ENCODE data around the gene PADI2.

Gene PADI2

DNA sequence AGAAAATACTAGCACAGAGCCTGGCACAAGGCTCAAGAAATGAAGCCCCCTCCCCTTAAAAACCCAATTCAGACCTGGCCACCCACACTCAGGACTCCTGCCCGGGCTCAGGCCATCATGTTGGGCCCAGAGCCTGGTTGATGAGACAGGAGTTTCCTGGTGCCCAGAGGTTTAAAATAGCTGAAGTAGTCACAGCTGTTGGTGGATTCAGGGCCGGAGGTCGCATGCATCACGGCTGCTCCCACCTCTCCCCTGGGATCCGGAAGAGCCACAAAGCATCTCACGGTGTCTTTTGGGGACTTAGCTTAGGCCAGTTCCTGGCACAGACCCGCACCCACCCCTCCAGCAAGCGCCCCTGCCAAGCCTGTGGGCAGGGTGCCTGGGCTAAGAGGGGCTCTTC, 2.6 kb upstream of the PADI2 start:
- TF ChIP-seq, protein P1, sequence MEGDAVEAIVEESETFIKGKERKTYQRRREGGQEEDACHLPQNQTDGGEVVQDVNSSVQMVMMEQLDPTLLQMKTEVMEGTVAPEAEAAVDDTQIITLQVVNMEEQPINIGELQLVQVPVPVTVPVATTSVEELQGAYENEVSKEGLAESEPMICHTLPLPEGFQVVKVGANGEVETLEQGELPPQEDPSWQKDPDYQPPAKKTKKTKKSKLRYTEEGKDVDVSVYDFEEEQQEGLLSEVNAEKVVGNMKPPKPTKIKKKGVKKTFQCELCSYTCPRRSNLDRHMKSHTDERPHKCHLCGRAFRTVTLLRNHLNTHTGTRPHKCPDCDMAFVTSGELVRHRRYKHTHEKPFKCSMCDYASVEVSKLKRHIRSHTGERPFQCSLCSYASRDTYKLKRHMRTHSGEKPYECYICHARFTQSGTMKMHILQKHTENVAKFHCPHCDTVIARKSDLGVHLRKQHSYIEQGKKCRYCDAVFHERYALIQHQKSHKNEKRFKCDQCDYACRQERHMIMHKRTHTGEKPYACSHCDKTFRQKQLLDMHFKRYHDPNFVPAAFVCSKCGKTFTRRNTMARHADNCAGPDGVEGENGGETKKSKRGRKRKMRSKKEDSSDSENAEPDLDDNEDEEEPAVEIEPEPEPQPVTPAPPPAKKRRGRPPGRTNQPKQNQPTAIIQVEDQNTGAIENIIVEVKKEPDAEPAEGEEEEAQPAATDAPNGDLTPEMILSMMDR (IDR thresholded peaks at IDR 0.05; ENCODE audit: insufficient read depth, low read depth, low read length, missing control alignments): no peak
- no peak overlapping the region for H3K4me3 ChIP-seq (ENCODE audit: low read length)
- no peak for DNase-seq (ENCODE audit: low read depth)

DNA sequence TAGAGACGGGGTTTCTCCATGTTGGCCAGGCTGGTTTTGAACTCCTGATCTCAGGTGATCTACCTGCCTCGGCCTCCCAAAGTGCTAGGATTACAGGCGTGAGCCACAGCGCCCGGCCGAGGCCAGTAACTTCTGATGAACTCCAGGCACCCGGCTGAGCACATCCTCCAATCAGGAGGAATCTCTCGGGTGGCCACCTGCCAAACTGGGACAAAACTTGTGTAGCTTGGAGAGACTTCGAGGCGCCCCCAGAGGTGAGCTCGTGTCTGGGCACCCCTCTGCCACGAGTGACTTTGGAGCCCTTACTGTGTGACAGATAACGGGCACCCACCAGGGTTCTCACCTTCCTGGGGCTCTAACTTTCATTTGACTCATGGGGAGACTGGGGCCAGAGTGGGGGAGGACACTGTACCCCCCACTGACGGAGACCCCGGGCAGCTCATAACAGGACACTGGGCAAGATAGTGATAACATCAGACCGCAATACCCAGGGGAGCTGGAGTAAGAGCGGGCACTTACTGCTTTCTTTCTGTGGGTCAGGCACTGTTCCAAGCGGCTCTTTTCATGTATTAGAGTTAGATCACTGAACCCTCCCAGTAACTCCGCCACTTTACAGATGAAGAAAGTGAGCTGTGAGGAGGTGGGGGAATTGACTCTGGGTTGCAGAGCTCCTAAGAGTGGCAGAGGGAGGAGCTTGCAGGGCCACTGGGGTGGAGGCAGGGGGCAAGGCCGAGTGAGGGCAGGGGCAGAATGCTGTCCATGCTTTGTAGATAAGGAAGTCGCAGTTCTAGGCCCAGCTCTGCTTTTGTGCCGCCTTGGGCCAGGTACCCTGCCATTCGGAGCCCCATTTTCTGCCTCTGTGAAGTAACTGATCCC, 1.9 kb upstream of the PADI2 start:
- DNase-seq (ENCODE audit: low read depth): no peak
- TF ChIP-seq, protein P1 (IDR thresholded peaks at IDR 0.05; ENCODE audit: insufficient read depth, low read depth, low read length, missing control alignments): no peak
- no peak overlapping the region for H3K4me3 ChIP-seq (ENCODE audit: low read length)

DNA sequence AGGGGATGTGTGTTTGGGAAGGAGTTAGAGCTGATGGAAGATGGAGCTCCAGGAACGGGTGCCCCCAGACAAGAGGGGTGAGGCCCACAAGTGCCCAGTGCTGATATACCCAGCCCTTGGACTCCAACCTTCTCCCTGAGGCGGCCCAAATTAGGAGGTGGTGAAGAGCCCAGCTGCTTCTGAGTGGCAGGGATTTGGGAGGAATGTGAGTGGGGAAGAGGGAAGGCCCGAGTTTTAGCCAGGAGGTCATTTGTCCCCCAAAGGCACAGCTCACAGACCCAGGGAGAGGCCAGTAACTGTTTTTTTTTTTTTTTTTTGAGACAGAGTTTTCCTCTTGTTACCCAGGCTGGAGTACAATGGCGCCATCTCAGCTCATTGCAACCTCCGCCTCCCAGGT, 1.2 kb upstream of the PADI2 start:
- DNase-seq (ENCODE audit: low read depth): no peak
- no peak overlapping the region for H3K4me3 ChIP-seq (ENCODE audit: low read length)
- TF ChIP-seq, protein P1 (IDR thresholded peaks at IDR 0.05; ENCODE audit: insufficient read depth, low read depth, low read length, missing control alignments): no peak

DNA sequence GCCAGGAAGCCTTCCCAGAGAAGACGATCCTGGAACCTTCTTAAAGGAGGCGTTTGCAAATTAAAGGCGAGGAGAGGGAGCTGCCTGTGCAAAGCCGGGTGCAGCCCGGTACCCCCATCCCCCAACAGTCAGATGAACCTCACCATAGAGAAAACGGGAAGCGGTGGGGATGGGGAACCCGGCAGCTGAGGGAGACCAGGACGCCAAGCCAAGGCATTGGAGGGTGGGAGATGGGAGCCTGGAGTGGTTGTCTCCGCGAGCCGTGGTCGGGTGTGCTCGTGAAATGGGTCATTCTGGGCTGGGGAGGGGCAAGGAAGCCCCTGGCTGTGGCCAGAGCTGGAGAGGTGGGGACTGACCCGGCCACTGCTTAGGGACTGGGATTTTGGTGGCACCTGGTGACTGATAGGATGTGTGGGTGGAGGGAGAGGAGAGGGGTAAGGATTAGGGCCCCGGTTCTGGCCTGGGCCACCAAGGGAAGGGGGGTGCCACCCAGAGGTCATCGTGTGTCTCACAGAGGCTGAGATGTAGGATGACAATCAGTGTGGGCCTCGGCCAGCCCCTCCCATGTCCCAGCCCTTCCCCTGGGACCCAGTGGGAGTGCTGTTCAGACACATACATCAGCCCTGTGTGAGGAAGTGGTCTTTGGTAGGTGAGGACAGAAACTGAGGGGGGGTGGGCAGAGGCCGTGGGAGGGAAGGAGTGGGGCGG, 676 bp upstream of the PADI2 start:
- DNase-seq (ENCODE audit: low read depth): no peak
- TF ChIP-seq, protein P1 (IDR thresholded peaks at IDR 0.05; ENCODE audit: insufficient read depth, low read depth, low read length, missing control alignments): no peak
- no peak overlapping the region for H3K4me3 ChIP-seq (ENCODE audit: low read length)

DNA sequence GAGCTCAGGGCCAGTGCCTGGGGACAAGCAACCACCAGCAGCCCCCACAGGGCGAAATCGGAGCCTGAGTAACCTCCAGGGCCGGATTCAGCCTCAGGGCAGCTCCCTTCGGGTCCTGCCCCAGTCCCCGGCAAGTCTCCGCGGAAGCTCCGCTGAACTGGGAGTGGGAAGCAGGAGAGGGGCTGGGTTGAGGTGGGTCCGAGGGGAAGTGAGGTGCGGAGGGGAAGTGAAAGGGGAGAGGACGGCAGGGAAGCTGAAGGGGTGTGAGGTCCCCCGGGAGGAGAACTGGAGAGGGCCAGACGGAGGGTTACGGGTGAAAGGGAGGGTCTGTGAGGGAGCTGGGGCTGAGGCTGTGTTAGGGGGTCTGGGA, 560 bp downstream of the PADI2 start:
- TF ChIP-seq, protein P1 (IDR thresholded peaks at IDR 0.05; ENCODE audit: insufficient read depth, low read depth, low read length, missing control alignments): no peak
- DNase-seq (ENCODE audit: low read depth): no peak
- H3K4me3 ChIP-seq (ENCODE audit: low read length): no peak overlapping the region

DNA sequence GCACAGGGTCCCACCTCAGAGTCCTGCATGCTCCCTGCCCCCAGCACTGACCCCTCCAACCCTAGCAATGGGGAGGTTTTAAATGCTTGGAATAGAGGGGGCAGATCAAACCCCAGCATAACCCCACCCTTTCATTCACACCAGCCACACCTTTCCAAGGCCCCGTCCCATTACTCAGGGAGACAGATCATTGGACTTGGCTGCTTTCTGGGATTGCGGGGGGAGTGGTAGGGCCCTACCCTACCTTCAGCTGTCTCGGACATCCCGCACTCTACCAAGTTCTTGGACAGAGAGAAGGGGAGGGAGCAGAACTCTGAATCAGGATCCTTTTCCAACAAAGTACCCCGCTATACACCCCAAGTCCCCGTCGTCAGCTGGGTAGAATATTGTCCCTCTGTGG, 983 bp downstream of the PADI2 start:
- no peak for DNase-seq (ENCODE audit: low read depth)
- H3K4me3 ChIP-seq (ENCODE audit: low read length): no peak overlapping the region
- TF ChIP-seq, protein P1 (IDR thresholded peaks at IDR 0.05; ENCODE audit: insufficient read depth, low read depth, low read length, missing control alignments): no peak
